HG03442 (cell line): Measurements from ENCODE around the gene ASIC4.

ENCODE experiments used
- ATAC-seq: cut with Tn5 transposase; IDR thresholded peaks from one replicate; pipeline ENCODE4 v1.9.1; 2021; ENCODE audit warnings: mild to moderate bottlenecking, moderate library complexity; ENCODE audit not compliant: unreplicated experiment

ASIC4 gene

DNA sequence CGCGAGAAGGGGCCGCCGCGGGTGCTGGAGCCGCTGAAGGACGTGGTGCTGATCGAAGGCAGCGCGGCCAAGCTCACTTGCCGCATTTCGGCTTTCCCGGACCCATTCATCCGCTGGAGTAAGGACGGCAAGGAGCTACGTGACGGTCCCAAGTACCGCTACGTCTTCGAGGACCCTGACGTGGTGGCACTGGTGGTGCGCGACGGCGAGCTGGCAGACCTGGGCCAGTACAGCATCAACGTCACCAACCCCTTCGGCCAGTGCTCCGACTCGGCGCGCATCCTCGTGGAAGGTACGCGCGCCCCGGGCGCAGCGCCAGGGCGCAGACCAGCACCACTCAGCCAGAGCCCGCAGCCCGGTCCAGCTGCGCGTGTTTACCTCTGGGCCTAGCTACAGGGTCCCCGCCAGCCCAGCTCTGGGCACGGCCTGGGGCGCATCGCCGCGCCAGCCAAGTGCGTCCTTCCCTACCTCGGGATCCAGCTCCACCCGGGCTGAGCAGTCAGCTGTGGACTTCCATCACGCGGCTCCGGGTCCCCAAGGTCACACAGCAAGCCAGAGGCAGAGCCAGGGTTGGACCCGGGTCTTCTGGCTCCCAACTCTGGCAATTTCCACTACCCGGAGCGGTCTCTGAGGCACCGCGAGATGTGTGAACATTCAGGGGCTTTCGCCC lies 17.3 kb upstream of the ASIC4 start:
- no peak for ATAC-seq

DNA sequence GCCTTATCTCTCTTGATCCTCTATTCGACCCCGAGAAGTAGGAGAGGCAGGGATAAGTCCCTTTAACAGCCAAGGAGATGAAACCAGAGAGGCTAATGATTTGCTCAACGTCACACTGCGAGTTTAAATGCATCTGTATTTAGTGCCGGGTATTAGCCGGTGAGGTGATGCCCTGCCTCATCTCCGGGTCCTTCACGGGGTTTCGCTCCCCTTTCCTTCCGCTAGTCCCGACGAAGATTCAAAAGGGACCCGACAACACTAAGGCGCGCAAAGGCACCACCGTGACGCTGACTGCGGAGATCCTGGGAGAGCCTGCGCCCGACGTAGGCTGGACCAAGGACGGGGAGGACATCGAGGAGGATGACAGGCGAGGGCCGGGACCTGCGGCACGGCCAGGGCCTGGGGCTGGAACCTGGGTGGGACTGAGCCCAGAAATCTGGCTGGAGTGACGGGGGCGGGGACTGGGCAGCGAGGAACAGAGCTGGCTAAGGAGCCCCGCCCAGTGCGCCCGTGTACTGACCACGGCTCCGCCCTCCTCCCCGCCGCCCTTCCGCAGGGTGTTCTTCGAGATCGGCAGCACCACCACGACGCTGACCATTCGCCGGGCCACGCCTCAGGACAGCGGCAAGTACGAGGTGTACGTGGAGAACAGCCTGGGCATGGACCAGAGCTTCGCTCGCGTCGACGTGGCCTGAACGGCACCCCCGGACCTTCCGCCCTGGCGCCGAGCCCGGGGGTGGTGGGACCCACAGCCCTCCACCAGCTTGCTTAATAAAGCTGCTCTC lies 16.6 kb upstream of the ASIC4 start:
- ATAC-seq = peak; percentile 18

DNA sequence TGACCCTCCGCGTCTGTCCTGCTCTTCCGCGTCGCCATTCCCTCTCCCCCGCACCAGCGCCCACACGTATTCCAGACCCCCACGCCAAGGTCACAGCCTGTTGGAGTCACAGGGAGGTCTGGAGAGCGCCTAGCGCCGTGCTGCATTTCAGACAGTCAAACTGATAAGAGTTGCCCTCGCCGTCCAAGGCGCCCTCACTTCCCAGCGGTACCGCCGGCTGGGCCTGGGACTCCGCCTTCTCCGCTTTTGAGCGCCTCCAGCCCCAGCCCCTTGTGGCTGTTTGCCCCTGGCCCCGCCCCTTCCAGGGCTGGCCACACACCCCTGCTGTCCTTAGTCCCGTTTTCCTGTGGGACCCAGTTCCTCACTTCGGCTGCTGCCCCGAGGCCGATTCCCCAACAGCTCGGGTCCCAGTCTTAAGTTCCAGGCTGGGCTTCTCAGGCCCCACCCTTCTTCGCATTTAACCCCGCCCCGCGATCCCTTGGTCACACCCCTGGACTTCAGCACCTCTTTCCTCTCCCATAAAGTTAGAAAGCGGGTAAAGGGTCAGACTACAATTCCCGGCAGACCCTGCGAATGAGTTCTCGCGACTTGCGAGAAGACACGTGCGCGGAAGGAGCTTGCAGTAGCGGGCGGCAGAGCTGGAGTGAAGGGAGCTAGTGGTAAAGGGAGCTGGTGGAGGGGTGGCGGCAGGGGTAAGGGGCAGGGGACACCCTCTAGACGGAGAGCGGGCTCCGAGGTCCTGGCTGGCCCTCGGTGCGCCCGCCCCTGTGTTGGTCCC lies 15.8 kb upstream of the ASIC4 start, which contains the start of gene GMPPA:
Gene GMPPA (plus strand): TSS at position 612 of the 778 bp plus-strand sequence. CDS start 1,085 bp downstream, outside the sequence.
- ATAC-seq = peak; percentile 94

DNA sequence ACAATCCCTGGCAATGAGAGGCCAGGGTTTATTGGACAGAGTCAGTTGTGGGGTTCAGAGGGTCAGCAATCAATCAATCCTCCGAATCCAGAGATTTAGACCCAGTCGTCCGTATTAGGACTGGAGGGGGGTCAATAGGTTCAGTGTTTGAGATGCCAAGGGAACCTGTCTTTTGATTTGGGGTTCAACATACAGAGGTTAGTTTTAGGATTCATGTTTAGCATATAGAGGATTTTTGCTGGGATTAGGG lies 15.3 kb upstream of the ASIC4 start:
- no peak for ATAC-seq

DNA sequence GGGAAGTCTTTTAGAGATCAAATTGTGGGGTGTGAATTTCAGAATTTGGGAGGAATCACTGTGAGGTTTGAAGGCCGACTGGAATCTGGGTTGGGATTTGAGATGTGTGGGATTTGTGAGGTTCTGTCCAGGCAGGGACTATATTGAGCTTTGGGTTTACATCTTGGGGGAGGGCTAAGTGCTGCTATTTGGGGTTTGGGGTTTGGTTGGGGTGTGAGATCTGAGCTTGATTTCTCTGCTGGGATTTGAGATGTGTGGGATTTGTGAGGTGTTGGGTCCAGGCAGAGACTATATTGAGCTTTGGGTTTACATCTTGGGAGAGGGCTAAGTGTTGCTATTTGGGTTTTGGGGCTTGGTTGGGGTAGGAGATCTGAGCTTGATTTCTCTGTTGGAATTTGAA lies 14.7 kb upstream of the ASIC4 start:
- no peak for ATAC-seq

DNA sequence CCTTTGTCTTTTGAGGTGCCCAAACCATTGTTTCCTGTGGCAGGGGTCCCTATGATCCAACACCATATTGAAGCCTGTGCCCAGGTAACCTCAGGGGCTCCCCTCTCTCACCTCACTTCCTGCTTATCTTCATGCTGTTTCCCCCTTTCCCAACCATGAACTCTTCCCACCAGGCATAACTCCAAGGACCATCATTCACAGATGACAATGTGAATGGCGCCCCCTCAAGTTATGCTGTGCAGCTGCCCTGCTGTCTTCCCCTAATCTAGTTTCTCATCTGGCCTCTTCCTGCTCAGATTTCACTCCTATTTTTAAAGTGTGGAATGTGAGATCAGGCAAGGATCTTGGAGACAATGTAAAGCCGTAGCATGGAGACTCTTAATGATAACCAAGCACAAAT lies 14.1 kb upstream of the ASIC4 start:
- no peak for ATAC-seq

DNA sequence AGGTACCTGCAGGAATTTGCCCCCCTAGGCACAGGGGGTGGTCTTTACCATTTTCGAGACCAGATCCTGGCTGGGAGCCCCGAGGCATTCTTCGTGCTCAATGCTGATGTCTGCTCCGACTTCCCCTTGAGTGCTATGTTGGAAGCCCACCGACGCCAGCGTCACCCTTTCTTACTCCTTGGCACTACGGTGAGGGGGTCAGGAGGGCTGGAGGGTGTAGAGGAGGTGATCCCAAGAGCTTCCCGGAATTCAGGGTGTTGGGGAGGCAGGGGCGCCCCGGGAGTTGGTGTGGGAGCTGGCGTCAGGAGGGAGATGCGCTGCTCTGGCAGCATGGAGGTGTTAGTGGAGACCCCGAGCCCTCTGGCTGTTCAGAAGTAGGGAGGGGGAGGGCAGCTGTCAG lies 12.4 kb upstream of the ASIC4 start:
- ATAC-seq = no peak

DNA sequence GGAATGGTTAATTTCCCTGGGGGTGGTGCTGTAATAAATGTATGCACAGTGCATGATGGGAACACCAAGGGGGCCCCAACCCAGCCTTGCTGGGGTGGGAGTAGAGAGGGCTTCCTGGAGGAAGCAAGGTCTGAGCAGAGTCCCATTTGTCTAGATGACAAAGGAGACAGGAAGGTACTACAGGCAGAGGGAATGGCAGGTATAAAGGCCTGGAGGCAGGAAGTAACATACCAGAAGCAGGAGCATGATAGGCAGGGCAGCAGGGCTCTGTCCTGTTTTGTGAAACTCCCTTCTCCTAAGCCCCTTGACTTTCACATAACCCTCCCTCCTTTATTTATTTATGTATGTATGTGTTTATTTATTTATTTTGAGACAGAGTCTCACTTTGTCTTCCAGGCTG lies 11.7 kb upstream of the ASIC4 start:
- no peak for ATAC-seq

DNA sequence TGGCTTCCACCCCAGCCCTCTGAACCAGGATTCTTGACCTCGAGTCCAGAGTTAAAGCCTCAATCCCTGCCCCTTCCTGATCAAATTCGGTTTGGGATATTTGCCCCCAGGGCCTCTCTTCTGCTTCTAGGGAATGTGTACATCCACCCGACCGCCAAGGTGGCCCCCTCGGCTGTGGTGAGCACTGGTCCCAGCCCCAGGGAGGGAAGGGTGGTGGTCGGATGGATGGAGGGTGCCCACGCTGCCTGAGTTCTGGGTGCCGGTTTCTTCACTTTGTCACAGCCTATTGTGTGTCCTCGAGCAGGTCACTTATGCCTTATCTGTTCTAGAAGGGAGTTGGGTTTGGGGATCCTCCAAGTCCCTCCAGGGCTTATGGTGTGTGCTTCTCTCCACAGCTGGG lies 8.7 kb upstream of the ASIC4 start:
- no peak for ATAC-seq

DNA sequence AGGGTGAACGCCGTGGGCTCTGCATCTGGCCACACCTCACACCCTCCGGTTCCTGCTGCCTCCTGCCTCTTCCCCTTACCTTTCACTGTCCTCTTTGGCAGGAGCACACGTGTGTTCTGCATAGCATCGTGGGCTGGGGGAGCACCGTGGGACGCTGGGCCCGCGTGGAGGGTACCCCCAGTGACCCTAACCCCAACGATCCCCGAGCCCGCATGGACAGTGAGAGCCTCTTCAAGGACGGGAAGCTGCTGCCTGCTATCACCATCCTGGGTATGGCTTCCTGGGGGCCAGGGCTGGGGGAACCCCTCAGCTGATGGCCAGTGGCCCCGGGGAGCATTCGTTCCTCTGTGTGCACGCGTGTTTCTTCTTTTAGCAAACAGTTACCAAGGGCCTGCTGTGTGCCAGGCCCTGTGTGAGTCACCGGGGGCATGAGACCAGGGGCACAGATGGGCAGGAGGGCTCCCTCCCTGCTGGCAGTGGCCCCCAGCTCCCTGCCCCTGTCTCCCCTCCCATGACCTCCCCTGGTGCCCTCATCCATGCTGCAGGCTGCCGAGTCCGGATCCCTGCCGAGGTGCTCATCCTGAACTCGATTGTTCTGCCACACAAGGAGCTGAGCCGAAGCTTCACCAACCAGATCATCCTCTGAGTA lies 8.0 kb upstream of the ASIC4 start:
- ATAC-seq = no peak

DNA sequence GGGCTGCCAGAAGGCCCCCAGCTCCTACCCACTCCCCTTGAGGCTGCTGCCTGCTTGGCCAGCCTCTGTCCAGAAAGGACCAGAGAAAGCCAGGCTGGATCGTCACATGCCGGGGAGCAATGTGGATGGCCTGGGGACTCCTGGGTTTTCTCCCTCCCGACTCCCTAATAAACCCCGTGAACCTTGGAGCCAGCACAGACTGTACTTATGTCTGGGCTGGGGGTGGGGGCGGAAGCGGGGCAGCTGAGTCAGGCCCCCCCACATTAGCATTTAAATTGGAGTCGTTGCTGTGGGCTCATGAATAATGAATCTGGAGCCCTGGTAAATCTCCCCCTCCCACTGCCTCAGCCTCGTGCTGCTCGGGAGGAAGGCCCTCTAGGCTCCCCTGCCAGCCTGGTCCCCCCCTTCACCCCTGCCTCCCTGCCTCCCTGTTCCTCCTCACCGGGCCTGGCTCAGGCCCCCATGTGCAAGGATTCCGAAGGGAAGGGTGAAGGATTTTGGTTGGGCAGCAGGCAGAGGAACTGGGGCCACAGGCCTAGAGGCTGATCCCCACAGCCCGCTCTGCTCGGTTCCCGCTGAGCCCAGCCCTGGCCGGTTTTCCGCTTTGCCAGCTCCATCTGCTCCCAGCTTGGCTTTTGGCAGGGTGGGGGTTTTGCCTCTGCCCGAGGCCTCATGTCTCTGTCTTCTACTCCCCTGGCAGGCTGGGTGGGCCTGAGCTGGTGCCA lies 7.3 kb upstream of the ASIC4 start:
- no peak for ATAC-seq

DNA sequence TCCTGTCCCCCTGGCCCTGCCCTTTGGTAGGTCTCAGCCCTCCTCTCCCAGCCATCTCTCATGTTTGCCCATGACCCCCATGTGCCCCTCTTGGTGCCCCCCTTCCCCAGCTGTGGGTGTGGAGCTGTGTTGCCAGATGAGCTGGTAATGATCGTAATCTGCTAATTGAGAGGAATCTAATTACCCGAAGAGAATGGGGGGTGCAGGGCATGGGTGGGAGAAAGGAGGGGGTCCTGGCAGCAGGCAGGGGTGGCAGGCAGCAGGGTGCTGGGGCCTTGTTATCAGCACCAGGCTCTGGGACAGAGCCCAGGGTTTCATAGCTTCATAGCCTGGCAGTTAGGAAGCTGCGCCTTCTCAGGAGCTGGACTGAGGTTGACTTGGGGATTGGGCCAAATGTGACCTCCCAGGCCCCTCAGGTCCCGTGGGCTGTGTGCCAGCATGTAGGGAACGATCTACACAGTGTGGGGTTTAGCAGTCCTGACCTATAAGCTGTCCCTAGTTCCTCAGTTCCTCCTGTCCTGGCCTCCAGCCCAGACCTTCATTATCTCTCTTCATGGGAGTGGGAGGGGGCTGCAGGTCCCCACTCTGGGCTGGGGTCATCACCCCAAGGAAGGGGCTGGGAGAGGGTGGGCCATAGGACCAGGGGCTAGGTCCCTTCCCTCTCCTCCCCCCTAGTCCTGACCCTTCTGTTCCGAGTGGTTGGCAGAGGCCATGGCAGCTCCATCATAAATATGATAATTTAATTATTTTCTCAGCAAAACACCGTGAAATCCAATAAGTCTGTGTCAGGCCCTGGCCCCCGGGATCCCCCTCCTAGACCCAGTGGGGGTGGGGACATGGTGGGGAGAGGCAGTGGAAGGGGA lies 6.5 kb upstream of the ASIC4 start:
- ATAC-seq = no peak

DNA sequence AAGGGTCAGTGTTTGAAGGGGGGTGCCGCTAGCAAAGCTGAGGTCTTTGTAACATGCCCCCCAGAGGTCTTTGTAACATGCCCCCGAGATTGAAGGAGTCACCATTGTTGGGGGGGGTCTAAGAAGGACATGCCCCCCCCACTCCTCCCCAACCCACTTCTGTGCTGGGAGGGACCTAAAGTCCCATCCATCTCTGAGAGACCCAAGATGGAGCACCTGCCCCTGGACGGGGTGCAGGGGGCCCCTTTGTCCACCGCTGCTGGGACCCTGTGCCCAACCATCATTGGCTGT lies 5.9 kb upstream of the ASIC4 start:
- no peak for ATAC-seq

DNA sequence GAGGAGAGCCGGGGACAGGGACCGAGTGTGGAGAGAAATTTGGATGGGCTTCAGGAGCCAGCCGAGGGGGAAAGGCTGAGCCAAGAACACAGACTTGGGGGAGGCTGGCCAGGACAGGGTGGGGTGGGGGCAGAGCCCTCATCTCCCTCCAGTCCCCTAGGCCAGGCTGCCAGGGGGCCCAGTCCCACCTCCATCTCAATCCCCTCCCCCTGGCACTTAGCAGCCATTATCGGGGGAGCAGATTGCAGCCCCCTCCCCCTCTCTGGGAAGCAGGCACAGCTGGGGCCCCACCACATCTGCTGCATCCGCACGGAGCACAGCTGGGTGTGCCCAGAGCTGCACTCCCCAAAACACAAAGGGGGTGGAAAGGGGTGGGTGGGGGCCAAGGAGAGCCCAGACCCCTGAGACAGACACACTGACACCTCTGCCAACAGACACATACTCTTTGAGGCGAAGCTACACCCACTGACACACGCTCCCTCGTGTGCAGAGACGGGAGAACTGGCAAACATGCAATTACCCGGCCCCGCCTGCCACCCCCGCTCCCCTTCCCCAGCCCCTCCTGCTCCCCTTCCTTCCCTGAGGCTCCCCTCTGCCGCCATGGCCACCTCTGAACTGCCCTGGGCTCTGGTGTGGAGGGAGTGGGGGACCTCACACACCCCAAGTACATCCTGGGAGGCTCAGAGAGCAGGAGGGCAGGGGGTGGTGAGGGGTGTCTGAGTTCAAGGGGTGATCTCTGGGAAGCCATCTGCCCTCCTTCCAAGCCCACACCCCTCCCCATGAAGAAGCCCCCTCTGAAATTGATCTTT lies 5.1 kb upstream of the ASIC4 start:
- no peak for ATAC-seq

DNA sequence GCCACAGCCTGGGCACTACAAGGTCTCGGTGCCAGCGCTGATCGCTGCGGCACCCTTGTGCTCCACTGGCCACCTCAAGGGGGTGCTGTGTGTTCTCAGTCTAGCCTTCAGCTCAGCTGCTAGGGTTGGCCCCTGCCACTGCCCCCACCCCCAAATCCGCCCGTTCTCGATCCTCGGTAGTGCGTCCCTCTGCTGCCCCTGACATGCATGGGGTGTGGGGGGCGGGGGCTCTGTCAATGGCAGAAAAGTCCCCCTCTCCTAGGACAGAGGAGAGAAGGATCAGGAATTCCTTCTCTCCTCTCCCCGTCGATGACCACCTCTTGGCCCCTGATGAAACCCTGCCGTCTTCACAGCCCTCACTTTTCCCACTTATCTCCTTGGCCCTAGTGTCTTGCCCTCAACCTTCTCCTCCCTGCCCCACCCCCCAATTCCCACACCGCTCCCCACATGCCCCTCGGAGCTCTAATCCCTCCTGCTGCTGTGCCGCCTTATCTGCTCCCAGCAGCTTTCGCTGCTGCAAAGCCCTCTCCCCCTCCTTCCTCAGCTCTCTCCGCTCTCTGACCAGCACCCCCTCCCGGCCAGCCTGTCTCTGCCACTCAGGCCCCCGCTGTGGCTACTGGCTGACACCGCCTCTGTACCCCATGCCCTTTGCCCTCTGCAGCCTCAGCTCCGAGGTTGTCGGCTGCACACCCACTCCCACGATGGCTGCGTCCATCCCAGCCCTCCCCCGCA lies 4.3 kb upstream of the ASIC4 start:
- ATAC-seq = no peak

DNA sequence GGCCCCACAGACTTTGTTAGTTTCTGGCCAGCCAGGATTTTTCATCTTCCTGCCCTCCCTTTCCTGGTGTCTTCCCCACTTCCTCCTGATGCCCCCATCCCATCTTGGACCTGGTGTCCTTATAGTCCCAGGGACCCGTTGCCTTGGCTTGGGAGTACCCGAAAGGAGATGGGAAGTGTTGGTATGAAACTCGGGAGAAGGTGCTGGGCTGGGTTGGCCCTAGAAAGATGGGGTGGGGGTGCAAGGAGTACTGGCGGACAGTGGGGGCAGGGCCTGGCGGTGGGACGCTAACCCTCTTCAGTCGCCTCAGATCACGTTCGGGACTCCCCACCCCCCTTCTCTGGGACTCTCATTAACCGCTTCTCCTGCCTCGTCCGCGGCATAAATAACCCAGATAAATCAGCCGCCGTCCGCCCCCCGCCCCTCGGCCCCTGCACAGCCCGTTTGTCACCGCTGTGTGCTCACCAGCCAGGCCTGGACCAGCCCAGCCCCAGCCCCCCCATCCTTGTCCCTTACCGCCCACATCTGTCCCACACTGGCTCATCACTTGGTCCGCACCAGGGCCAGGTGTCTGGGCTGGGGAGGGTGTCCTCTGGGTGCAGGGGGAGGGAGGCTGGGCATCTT lies 3.7 kb upstream of the ASIC4 start:
- ATAC-seq = no peak

DNA sequence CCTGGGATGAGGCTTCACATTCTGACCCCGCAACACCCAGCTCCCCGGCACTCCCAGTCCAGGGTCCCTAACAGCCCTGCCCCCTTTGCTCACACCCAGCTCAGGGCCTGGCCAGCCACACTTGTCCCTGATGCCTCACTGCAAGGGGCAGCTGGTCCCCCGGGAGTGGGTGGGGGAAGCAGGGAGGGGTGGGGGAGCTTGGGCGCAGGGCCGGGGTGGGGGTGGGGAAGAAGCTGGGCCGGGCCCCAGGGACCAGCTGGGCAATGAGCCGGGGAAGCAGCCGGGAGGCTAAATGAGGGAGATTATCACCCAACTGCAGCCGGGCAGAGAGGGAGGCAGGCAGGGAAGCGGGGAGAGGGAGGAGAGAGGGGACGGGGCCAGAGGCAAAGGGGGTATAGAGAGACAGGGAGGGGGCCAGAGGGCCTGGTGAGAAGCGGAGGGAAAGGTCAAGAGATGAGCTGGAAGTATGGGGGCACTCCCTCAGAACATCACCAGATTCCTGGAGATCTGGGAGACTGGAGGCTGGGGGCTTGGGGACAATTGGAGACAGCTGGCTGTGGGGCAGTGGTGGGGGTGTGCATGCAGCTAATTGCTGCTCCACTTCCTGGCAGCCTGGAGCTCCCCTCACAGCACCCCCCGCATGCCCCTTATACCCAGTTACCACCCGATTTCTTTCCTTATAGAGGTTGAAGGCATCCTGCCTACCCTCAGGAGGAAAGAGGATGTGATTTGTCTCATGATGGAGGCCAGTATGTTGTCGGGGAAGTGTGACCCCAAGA lies 2.5 kb upstream of the ASIC4 start:
- ATAC-seq = no peak
